ENCODE data around the gene VIL1. TPM values are rescaled to one million over a fixed set of nuclear protein-coding genes. Genes with fewer than 3 reads are reported as not detected.
A peak's percentile ranks its signal among the peaks of the same experiment; 100 is the strongest.

The VIL1 gene
- total and polyA plus RNA-seq, 8 donors: 0.29 to 1.8 (median 1.2) TPM; not detected in 1

DNA sequence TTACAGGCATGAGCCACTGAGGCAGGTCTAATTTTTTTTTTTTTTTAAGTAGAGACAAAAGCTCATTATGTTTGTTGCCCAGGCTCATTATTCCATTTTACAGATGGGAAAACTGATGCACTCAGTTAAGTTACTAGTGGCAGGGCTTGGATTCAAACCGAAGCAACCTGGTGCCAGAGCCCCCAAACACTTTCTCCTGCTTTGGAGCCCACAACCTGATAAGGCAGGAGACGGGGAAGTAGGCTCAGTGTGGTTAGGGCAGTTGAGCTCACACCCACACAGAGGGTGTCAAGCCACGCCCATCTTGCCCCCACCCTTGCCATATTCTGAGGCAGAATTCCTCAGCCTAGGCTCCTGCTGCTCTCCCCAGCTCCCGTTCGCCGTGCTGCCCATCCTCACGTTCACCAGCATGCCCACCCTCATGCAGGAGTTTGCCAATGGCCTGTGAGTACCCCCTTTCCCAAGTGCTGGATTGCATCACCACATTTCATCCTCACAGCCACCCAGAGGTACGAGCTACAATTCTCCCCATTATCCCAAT, 25.1 kb upstream of the VIL1 start:
- peak in 2 of 4 donors; percentile 58 to 73 for DNase-seq
- H3K27ac ChIP-seq: peak overlapping the region in 1 of 2 donors; percentile 99
- H3K4me1 ChIP-seq: peaks cover 12 to 81% of the 10 kb centered on the region in 2 donors
- ATAC-seq: no peak
- no peak overlapping the region for H3K4me3 ChIP-seq
- intact Hi-C loops (cut with DNase I): loop anchor here in 1 of 2 donors (10.0 kb wide), 1 partner anchor 119 kb away; the partner anchor contains the start of genes AAMP and PNKD
- TF ChIP-seq, protein P1, sequence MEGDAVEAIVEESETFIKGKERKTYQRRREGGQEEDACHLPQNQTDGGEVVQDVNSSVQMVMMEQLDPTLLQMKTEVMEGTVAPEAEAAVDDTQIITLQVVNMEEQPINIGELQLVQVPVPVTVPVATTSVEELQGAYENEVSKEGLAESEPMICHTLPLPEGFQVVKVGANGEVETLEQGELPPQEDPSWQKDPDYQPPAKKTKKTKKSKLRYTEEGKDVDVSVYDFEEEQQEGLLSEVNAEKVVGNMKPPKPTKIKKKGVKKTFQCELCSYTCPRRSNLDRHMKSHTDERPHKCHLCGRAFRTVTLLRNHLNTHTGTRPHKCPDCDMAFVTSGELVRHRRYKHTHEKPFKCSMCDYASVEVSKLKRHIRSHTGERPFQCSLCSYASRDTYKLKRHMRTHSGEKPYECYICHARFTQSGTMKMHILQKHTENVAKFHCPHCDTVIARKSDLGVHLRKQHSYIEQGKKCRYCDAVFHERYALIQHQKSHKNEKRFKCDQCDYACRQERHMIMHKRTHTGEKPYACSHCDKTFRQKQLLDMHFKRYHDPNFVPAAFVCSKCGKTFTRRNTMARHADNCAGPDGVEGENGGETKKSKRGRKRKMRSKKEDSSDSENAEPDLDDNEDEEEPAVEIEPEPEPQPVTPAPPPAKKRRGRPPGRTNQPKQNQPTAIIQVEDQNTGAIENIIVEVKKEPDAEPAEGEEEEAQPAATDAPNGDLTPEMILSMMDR (IDR thresholded peaks at IDR 0.05): no peak
- no peaks in the 10 kb centered on the region for H3K9me3 ChIP-seq
- peaks cover 0 to 59% of the 10 kb centered on the region in 2 donors for H3K36me3 ChIP-seq
- no peaks in the 10 kb centered on the region for H3K27me3 ChIP-seq

DNA sequence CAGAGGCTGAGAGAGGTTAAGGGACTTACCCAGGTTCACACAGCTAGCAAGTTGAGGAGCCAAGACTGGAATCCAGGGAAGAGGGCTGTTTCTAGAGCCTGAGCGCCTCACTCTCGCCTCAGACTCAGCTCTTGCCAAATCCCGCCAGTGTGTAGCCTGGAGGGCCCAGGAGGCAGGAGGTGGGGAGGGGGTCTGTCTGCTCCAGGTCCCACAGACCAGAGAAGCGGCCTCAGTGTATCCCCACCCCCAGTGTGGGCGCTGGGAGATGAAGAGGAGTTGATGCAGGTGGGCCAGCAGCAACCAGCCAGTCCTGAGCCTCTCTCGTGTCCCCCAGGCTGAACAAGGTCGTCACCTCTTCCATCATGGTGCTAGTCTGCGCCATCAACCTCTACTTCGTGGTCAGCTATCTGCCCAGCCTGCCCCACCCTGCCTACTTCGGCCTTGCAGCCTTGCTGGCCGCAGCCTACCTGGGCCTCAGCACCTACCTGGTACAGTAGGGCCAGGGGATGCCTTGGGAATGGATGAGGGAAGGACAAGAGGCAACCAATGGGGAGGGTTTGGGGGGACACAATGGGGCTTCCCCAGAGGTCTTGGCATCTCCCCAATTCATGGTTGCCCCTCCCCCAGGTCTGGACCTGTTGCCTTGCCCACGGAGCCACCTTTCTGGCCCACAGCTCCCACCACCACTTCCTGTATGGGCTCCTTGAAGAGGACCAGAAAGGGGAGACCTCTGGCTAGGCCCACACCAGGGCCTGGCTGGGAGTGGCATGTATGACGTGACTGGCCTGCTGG, 24.4 kb upstream of the VIL1 start:
- ATAC-seq: no peak
- DNase-seq: peak in 3 of 4 donors; percentile 28 to 57 (median 44)
- no peaks in the 10 kb centered on the region for H3K9me3 ChIP-seq
- peak overlapping the region in 1 of 2 donors; percentile 99 for H3K27ac ChIP-seq
- H3K36me3 ChIP-seq: peaks cover 0 to 53% of the 10 kb centered on the region in 2 donors
- intact Hi-C loops (cut with DNase I): loop anchor here (5.0 to 10.0 kb wide), 2 partner anchors 97 to 120 kb away; partner anchors contain the start of genes AAMP (in 1 of the 2) and PNKD (in 1 of the 2)
- H3K4me3 ChIP-seq: no peak overlapping the region
- H3K27me3 ChIP-seq: no peaks in the 10 kb centered on the region
- peaks cover 12 to 78% of the 10 kb centered on the region in 2 donors for H3K4me1 ChIP-seq
- TF ChIP-seq, protein P1 (IDR thresholded peaks at IDR 0.05): no peak

DNA sequence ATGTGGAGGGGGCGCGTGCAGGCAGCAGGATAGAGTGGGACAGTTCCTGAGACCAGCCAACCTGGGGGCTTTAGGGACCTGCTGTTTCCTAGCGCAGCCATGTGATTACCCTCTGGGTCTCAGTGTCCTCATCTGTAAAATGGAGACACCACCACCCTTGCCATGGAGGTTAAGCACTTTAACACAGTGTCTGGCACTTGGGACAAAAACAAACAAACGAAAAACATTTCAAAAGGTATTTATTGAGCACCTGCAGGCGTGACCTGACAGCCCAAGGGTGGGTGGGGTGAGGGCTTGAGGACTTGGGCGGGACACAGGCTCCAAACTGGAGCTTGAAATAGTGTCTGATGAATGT, 23.9 kb upstream of the VIL1 start:
- TF ChIP-seq, protein P1 (IDR thresholded peaks at IDR 0.05): no peak
- peaks cover 12 to 73% of the 10 kb centered on the region in 2 donors for H3K4me1 ChIP-seq
- intact Hi-C loops (cut with DNase I): loop anchor here (5.0 to 10.0 kb wide), 2 partner anchors 98 to 120 kb away; partner anchors contain the start of genes AAMP (in 1 of the 2) and PNKD (in 1 of the 2)
- ATAC-seq (no peak), DNase-seq (no peak)
- H3K27ac ChIP-seq: peak overlapping the region in 1 of 2 donors; percentile 99
- no peaks in the 10 kb centered on the region for H3K27me3 ChIP-seq
- no peaks in the 10 kb centered on the region for H3K9me3 ChIP-seq
- peak overlapping the region in 1 of 2 donors; percentile 98 for H3K4me3 ChIP-seq
- peaks cover 0 to 47% of the 10 kb centered on the region in 2 donors for H3K36me3 ChIP-seq

DNA sequence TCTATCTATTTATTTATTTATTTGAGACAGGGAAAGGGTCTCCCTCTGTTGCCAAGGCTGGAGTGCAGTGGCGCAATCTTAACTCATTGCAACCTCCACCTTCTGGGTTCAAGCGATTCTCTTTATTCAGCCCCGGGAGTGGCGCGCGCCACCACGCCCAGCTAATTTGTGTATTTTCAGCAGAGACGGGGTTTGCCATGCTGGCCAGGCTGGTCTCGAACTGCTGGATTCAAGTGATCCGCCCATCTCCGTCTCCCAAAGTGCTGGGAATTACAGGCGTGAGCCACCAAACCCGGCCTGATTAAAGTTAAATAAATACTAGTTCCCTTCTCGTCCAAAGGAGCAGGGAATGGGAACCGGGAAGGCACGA, 23.5 kb upstream of the VIL1 start:
- DNase-seq (peak in 2 of 4 donors; percentile 46 to 73), ATAC-seq (no peak)
- H3K4me1 ChIP-seq: peaks cover 12 to 69% of the 10 kb centered on the region in 2 donors
- H3K27ac ChIP-seq: peak overlapping the region; percentile 99
- intact Hi-C loops (cut with DNase I): loop anchor here (5.0 to 10.0 kb wide), 2 partner anchors 98 to 121 kb away; partner anchors contain the start of genes AAMP (in 1 of the 2) and PNKD (in 1 of the 2)
- H3K4me3 ChIP-seq: peak overlapping the region in 1 of 2 donors; percentile 98
- TF ChIP-seq, protein P1 (IDR thresholded peaks at IDR 0.05): no peak
- no peaks in the 10 kb centered on the region for H3K27me3 ChIP-seq
- H3K36me3 ChIP-seq: peaks cover 0 to 44% of the 10 kb centered on the region in 2 donors
- H3K9me3 ChIP-seq: no peaks in the 10 kb centered on the region
